Stomach (tissue), 9 donors: Measurements from ENCODE around the gene OXNAD1. TPM values are rescaled to one million over a fixed set of nuclear protein-coding genes. Genes with fewer than 3 reads are reported as not detected.

ENCODE experiments used
- DNase-seq, 2 donors: peaks; one replicate each; pipeline versions ENCODE4 v3.0.0 to v3.0.0-alpha.2; 2013 to 2019
- H3K27ac ChIP-seq, 5 donors: fragments of 200-600 bp in 4 of 5; sonication (generic) in 4 of 5; one replicate each; pipeline ENCODE4 v1.5.1; 2013 to 2019; ENCODE audit warnings: mild to moderate bottlenecking in 1 of 5, moderate library complexity in 1 of 5
- H3K27me3 ChIP-seq, 3 donors: fragments of 200-600 bp; sonication (generic); one replicate each; pipeline ENCODE4 v1.5.1; 2017 to 2019; ENCODE audit warnings: mixed run types in 1 of 3
- H3K36me3 ChIP-seq, 4 donors: fragments of 200-600 bp; sonication (generic); 1 replicate in 3 of 4; 2 replicates in 1 of 4; pipeline ENCODE4 v1.5.1; 2016 to 2019
- H3K4me1 ChIP-seq, 4 donors: fragments of 200-600 bp; sonication (generic); one replicate each; pipeline ENCODE4 v1.5.1; 2016 to 2019
- H3K4me3 ChIP-seq, 4 donors: fragments of 200-600 bp; sonication (generic) in 3 of 4; one replicate each; pipeline ENCODE4 v1.5.1; 2016 to 2019; ENCODE audit warnings: mild to moderate bottlenecking in 1 of 4
- H3K9me3 ChIP-seq, 4 donors: fragments of 200-600 bp; sonication (generic); one replicate each; pipeline ENCODE4 v1.5.1; 2016 to 2019
- CTCF ChIP-seq, 7 experiments: fragments of 450-650 bp in 4 of 7; fragments of 200-600 bp in 3 of 7; sonication (generic) in 3 of 7; IDR thresholded peaks; one replicate each; pipeline ENCODE4 v1.5.1; 2016 to 2019; ENCODE audit warnings: antibody characterized with exemption in 7 of 7, control low read depth in 2 of 7, mild to moderate bottlenecking in 1 of 7
- EP300 ChIP-seq: sonication (generic); formaldehyde crosslinking; IDR thresholded peaks from one replicate; pipeline ENCODE4 v1.6.1; 2017; ENCODE audit warnings: antibody characterized with exemption
- POLR2A ChIP-seq, 4 donors: fragments of 450-650 bp; IDR thresholded peaks; one replicate each; pipeline ENCODE4 v1.6.1; 2016; ENCODE audit warnings: antibody characterized with exemption in 4 of 4, control low read depth in 2 of 4, mild to moderate bottlenecking in 1 of 4, moderate library complexity in 1 of 4
- POLR2AphosphoS5 ChIP-seq, 3 donors: sonication (generic); formaldehyde crosslinking; IDR thresholded peaks; one replicate each; pipeline ENCODE4 v1.6.1; 2016; ENCODE audit warnings: antibody characterized with exemption in 3 of 3
- WGBS, 5 donors: extraction: QIAGEN DNeasy Blood & Tissue Kit in 3 of 5; methylation state at CpG; one replicate each; pipeline versions ENCODE4 v1.1.5 to v1.1.7; 2013 to 2018; 5-methylcytosine and 5-hydroxymethylcytosine counted together
- intact Hi-C: fragments of 100-400 bp; cut with DNase I; formaldehyde crosslinking; loops from one replicate; pipeline ENCODE4 v1.15.1; 2023; ENCODE audit warnings: low total_unique reads
- polyA plus RNA-seq, 3 donors: library from polyadenylated mRNA; stranded (reverse); fragments of 200-250 nt; gene quantifications; one replicate each; pipeline ENCODE4 v1.2.3, GENCODE V29; 2013
- total RNA-seq, 5 donors: library from RNA; depleted of rRNA; stranded (reverse); fragments of >200 nt; gene quantifications; one replicate each; pipeline versions ENCODE4 v1.1.0 to v1.2.3, GENCODE V29; 2014 to 2016
- donor health status: healthy with polysubstance abuse.
- donor health status: Bipolar disorder and iron deficiency.
- donor health status: healthy.

Gene OXNAD1
- total and polyA plus RNA-seq, 8 donors, result 5.5 to 51.3 (median 7.6) TPM

GRCh38 chr3:16350597-16351318, 85.7 kb downstream of the OXNAD1 start:
- Histone ChIP-seq H3K4me3 (no peak overlapping the region), H3K36me3 (peaks cover 0 to 35% (median 24%) of the 10 kb centered on the region in 4 donors), H3K4me1 (no peaks in the 10 kb centered on the region), H3K27ac (no peak overlapping the region), H3K9me3 (no peaks in the 10 kb centered on the region), H3K27me3 (no peaks in the 10 kb centered on the region)
- TF ChIP-seq POLR2A (IDR thresholded peaks at IDR 0.05), result no peak
- intact Hi-C loops, result no loop called here
- 83 to 91% (median 84%) methylated on average over 5 of the region's 5 CpGs for WGBS, 5 donors
- no peak for DNase-seq

GRCh38 chr3:16352428-16352827, 87.4 kb downstream of the OXNAD1 start:
- WGBS, 5 donors, result 40 to 61% (median 57%) methylated on average over 2 of the region's 2 CpGs
- peaks cover 0 to 29% (median 19%) of the 10 kb centered on the region in 4 donors for H3K36me3 ChIP-seq
- H3K4me1 ChIP-seq, result no peaks in the 10 kb centered on the region
- intact Hi-C loops, result no loop called here
- H3K27me3 ChIP-seq, result no peaks in the 10 kb centered on the region
- H3K4me3 ChIP-seq, result no peak overlapping the region
- DNase-seq, result no peak
- H3K27ac ChIP-seq, result no peak overlapping the region
- no peaks in the 10 kb centered on the region for H3K9me3 ChIP-seq
- no peak for TF ChIP-seq POLR2A (IDR thresholded peaks at IDR 0.05)
- TF ChIP-seq EP300, result no peak
- no peak for TF ChIP-seq CTCF (IDR thresholded peaks at IDR 0.05)
- no peak for TF ChIP-seq POLR2AphosphoS5 (IDR thresholded peaks at IDR 0.05)

GRCh38 chr3:16354291-16354690, 89.3 kb downstream of the OXNAD1 start:
- TF ChIP-seq POLR2AphosphoS5 (IDR thresholded peaks at IDR 0.05) (no peak), EP300 (no peak), POLR2A (IDR thresholded peaks at IDR 0.05) (no peak), CTCF (IDR thresholded peaks at IDR 0.05) (no peak)
- H3K4me1 ChIP-seq, result no peaks in the 10 kb centered on the region
- H3K4me3 ChIP-seq, result no peak overlapping the region
- peaks cover 0 to 22% (median 13%) of the 10 kb centered on the region in 4 donors for H3K36me3 ChIP-seq
- no peak for DNase-seq
- no peaks in the 10 kb centered on the region for H3K27me3 ChIP-seq
- H3K27ac ChIP-seq, result no peak overlapping the region
- no peaks in the 10 kb centered on the region for H3K9me3 ChIP-seq
- intact Hi-C loops, result no loop called here
- 92 to 95% (median 93%) methylated on average over 3 of the region's 3 CpGs for WGBS, 5 donors

Other genes starting within 250 kb of the OXNAD1 start
- gene GALNT15, start 90.5 kb upstream of the OXNAD1 start, total RNA-seq, result 100 to 1,000 TPM in 1 of 5 donors, 10 to 100 TPM in 4; 16.5 to 133 (median 58.3) TPM
- 1 to 10 TPM; 4.2 to 5.7 (median 4.6) TPM for gene GALNT15, start 90.5 kb upstream of the OXNAD1 start, polyA plus RNA-seq
- gene DPH3, start 269 bp upstream of the OXNAD1 start, total RNA-seq, result 10 to 100 TPM in 3 of 5 donors, 1 to 10 TPM in 2; 4.7 to 19.6 (median 16.7) TPM
- gene DPH3, start 269 bp upstream of the OXNAD1 start, polyA plus RNA-seq, result 10 to 100 TPM in 2 of 3 donors, 1 to 10 TPM in 1; 9.4 to 21.2 (median 19.7) TPM
- gene RFTN1, start 248.5 kb downstream of the OXNAD1 start, total RNA-seq, result 100 to 1,000 TPM in 1 of 5 donors, 10 to 100 TPM in 3, 1 to 10 TPM in 1; 4.6 to 103 (median 35.1) TPM
- 10 to 100 TPM in 2 of 3 donors, 1 to 10 TPM in 1; 7.1 to 18.6 (median 17.7) TPM for gene RFTN1, start 248.5 kb downstream of the OXNAD1 start, polyA plus RNA-seq